ENCODE results near the gene CSF3. TPM values are rescaled to one million over a fixed set of nuclear protein-coding genes. Genes with fewer than 3 reads are reported as not detected.

The CSF3 gene
- total RNA-seq, 2 experiments from 2014 or later = not detected

DNA sequence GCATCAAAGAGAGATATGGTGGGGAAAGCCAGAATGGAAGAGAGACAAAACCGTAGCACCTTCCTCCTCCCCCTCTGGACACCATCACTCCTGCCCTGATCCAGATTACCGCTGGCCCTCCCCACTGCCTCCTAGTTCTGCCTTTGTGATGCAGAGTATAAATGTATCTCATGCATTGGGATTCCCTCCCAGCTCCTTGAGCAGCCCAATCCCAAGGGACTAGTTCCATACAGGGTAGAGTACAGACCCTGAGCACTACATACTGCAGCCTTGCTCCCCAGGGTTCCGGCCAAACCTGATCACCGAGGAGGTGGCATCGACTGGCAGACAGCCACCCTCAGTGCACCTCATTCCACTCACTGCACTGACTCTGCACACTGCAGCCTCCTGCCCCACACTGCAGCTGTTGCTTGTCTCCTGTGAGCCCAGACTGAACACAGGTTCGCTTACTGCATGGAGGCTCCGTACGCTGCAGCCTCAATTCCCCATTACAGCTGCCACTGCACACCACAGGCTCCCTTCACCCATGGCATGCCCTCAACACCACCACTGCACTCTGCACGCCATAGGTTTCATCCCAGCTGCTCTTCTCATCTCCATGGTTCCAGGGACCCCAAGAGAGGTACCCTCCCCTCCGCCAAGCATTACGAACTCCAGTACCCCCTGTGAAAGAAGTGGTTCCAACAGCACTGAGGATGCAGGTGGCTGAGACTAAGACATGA is 45.8 kb downstream of the CSF3 start:
- H3K27me3 ChIP-seq (ENCODE audit: control insufficient read depth in 1 of 2, insufficient read depth in 2 of 2, low read length in 2 of 2) = peaks cover 0 to 6% of the 10 kb centered on the region in 2 experiments
- Mint-ChIP-seq H3K27ac (no peak overlapping the region), H3K4me3 (peak overlapping the region; percentile 88), H3K9me3 (no peaks in the 10 kb centered on the region), H3K27me3 (no peaks in the 10 kb centered on the region), H3K4me1 (ENCODE audit: low read depth) (peaks cover 34% of the 10 kb centered on the region), H3K36me3 (ENCODE audit: low read depth) (peaks cover 12% of the 10 kb centered on the region)
- POLR2A ChIA-PET = interaction anchor here (1.3 to 4.8 kb wide), 3 partner anchors 38 to 51 kb away, joined by 3 to 48 read pairs (median 34); partner anchors contain the start of gene NR1D1
- CTCF ChIA-PET = interaction anchor here (0.6 to 5.8 kb wide), 5 partner anchors 14 to 108 kb away, joined by 3 to 38 read pairs (median 4); no protein-coding TSS in a partner anchor
- TF ChIP-seq, protein P1, sequence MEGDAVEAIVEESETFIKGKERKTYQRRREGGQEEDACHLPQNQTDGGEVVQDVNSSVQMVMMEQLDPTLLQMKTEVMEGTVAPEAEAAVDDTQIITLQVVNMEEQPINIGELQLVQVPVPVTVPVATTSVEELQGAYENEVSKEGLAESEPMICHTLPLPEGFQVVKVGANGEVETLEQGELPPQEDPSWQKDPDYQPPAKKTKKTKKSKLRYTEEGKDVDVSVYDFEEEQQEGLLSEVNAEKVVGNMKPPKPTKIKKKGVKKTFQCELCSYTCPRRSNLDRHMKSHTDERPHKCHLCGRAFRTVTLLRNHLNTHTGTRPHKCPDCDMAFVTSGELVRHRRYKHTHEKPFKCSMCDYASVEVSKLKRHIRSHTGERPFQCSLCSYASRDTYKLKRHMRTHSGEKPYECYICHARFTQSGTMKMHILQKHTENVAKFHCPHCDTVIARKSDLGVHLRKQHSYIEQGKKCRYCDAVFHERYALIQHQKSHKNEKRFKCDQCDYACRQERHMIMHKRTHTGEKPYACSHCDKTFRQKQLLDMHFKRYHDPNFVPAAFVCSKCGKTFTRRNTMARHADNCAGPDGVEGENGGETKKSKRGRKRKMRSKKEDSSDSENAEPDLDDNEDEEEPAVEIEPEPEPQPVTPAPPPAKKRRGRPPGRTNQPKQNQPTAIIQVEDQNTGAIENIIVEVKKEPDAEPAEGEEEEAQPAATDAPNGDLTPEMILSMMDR (IDR thresholded peaks at IDR 0.05) = no peak
- H3K9me3 ChIP-seq (ENCODE audit: control insufficient read depth in 1 of 2, insufficient read depth in 1 of 2, low read length in 2 of 2) = no peaks in the 10 kb centered on the region
- no peak overlapping the region for H3K4me3 ChIP-seq (ENCODE audit: low read length)
- H3K27ac ChIP-seq (ENCODE audit: low read depth in 1 of 2, low read length in 2 of 2) = no peak overlapping the region
- ATAC-seq (ENCODE audit: poor library complexity) (no peak), DNase-seq (no peak)
- H3K36me3 ChIP-seq (ENCODE audit: insufficient read depth, low read length) = no peaks in the 10 kb centered on the region
- intact Hi-C loops (cut with DNase I, micrococcal nuclease) = loop anchor here in 1 of 2 experiments (5.0 kb wide), 2 partner anchors 36 to 51 kb away; no protein-coding TSS in a partner anchor
- H3K4me1 ChIP-seq (ENCODE audit: insufficient read depth, low read length) = peaks cover 37% of the 10 kb centered on the region

DNA sequence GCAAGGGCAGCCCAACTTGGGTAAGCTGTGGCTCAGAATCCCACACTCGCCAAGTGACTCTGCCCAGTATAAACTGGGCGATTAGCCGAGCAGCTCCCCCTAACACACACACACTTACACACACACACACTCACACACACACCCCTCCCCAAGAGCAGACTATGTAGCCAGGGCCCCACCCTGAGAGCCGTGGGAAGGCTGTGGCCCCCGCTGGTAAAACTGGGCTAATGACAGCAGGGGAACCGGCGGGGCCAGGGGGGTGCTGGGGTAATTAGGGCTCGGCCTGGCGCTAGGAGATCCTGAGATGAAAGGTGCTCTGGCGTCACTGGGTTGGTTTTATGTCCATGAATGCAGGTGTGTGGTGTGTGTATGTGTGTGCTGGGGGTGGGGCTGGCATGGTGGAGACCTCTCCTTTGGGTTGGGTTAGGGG is 46.4 kb downstream of the CSF3 start:
- DNase-seq (no peak), ATAC-seq (ENCODE audit: poor library complexity) (no peak)
- Histone ChIP-seq H3K27me3 (ENCODE audit: control insufficient read depth in 1 of 2, insufficient read depth in 2 of 2, low read length in 2 of 2) (peaks cover 0 to 6% of the 10 kb centered on the region in 2 experiments), H3K4me3 (ENCODE audit: low read length) (no peak overlapping the region), H3K4me1 (ENCODE audit: insufficient read depth, low read length) (peaks cover 39% of the 10 kb centered on the region), H3K9me3 (ENCODE audit: control insufficient read depth in 1 of 2, insufficient read depth in 1 of 2, low read length in 2 of 2) (no peaks in the 10 kb centered on the region), H3K27ac (ENCODE audit: low read depth in 1 of 2, low read length in 2 of 2) (no peak overlapping the region), H3K36me3 (ENCODE audit: insufficient read depth, low read length) (no peaks in the 10 kb centered on the region)
- CTCF ChIA-PET = interaction anchor here (1.0 to 5.8 kb wide), 4 partner anchors 14 to 130 kb away, joined by 3 to 38 read pairs (median 8); no protein-coding TSS in a partner anchor
- Mint-ChIP-seq H3K9me3 (no peaks in the 10 kb centered on the region), H3K4me3 (peak overlapping the region; percentile 88), H3K27ac (peak overlapping the region; percentile 62), H3K36me3 (ENCODE audit: low read depth) (peaks cover 12% of the 10 kb centered on the region), H3K4me1 (ENCODE audit: low read depth) (peaks cover 40% of the 10 kb centered on the region), H3K27me3 (no peaks in the 10 kb centered on the region)
- intact Hi-C loops (cut with DNase I, micrococcal nuclease) = loop anchor here (1.0 to 5.0 kb wide), 8 partner anchors 14 to 107 kb away; partner anchors contain the start of gene CASC3 (in 1 of the 2)
- TF ChIP-seq, protein P1 (IDR thresholded peaks at IDR 0.05) = no peak
- POLR2A ChIA-PET = interaction anchor here (1.3 to 4.8 kb wide), 4 partner anchors 14 to 50 kb away, joined by 3 to 48 read pairs (median 26); partner anchors contain the start of gene NR1D1

DNA sequence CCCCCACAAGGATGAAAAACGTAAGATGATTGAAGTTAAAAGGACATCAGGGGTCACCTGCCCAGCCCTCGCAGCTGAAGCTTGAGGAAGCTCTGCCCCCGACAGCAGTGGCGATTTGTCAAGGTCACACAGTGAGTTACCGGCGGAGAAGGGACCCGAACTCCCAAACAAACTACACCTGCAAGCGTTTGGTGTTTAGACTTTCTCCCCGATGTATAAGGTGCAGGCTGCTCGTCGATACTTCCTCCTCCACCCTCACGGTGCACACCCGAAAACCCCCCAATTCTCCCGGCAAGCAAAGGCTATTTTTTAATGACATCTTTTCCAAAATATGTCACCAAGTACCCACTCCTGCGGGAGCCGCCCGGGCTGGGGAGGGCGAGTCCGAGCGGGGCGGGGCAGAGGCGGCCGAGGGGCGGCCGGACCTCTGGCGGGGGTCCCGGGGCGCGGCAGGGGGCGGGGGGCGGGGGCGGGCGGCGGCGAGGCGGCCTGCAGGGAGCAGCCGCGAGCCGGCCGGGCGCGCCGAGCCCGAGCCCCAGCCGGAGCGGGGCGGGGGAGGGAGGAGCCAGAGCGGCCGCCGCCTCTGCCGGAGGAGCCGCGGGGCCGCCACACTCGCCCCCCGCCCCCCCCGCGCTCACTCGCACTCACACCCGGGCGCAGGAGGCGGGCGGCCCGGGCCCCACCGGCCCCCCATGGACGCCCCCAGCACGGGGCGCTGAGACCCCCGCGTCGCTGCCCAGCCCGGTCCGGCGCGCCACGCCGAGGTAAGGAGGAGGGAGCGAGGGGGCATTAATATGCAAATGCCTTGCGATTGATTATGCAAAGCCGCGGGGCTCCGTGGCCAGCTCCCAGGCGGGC is 47.3 kb downstream of the CSF3 start, which contains the start of gene THRA:
Gene THRA, plus strand, starts transcription at position 637 of the 858 bp plus-strand sequence. CDS start 11,524 bp downstream, outside the sequence.
- Mint-ChIP-seq H3K27me3 (no peaks in the 10 kb centered on the region), H3K27ac (peak within 1 kb of the TSS; percentile 96), H3K4me1 (ENCODE audit: low read depth) (peaks cover 50% of the 10 kb centered on the region), H3K36me3 (ENCODE audit: low read depth) (peaks cover 12% of the 10 kb centered on the region), H3K9me3 (no peaks in the 10 kb centered on the region), H3K4me3 (peak within 1 kb of the TSS; percentile 93)
- ChIA-PET POLR2A (interaction anchor here (0.6 to 4.8 kb wide), 12 partner anchors 8 to 78 kb away, joined by 3 to 48 read pairs (median 6); partner anchors contain the start of genes CASC3, MED24 and NR1D1), CTCF (interaction anchor here (0.8 to 5.8 kb wide), 10 partner anchors 8 to 129 kb away, joined by 3 to 38 read pairs (median 6); partner anchors contain the start of gene MED24)
- H3K27me3 ChIP-seq (ENCODE audit: control insufficient read depth in 1 of 2, insufficient read depth in 2 of 2, low read length in 2 of 2) = peaks cover 0 to 6% of the 10 kb centered on the region in 2 experiments
- ATAC-seq (ENCODE audit: poor library complexity) (peak; percentile 88), DNase-seq (peak; percentile 44 to 90 (median 72))
- H3K4me1 ChIP-seq (ENCODE audit: insufficient read depth, low read length) = peaks cover 49% of the 10 kb centered on the region
- H3K36me3 ChIP-seq (ENCODE audit: insufficient read depth, low read length) = no peaks in the 10 kb centered on the region
- no peaks in the 10 kb centered on the region for H3K9me3 ChIP-seq (ENCODE audit: control insufficient read depth in 1 of 2, insufficient read depth in 1 of 2, low read length in 2 of 2)
- peak within 1 kb of the TSS; percentile 86 for H3K4me3 ChIP-seq (ENCODE audit: low read length)
- TF ChIP-seq, protein P1 (IDR thresholded peaks at IDR 0.05) = no peak
- H3K27ac ChIP-seq (ENCODE audit: low read depth in 1 of 2, low read length in 2 of 2) = peak within 1 kb of the TSS in 1 of 2 donors; percentile 69
- intact Hi-C loops (cut with DNase I, micrococcal nuclease) = loop anchor here (1.0 to 5.0 kb wide), 8 partner anchors 13 to 106 kb away; partner anchors contain the start of gene CASC3 (in 1 of the 2)
